ENCODE results near the gene CRY2. TPM values are rescaled to one million over a fixed set of nuclear protein-coding genes. Genes with fewer than 3 reads are reported as not detected.

Gene CRY2
- total RNA-seq, 1 donor from 2014 or later = 74.2 TPM

DNA sequence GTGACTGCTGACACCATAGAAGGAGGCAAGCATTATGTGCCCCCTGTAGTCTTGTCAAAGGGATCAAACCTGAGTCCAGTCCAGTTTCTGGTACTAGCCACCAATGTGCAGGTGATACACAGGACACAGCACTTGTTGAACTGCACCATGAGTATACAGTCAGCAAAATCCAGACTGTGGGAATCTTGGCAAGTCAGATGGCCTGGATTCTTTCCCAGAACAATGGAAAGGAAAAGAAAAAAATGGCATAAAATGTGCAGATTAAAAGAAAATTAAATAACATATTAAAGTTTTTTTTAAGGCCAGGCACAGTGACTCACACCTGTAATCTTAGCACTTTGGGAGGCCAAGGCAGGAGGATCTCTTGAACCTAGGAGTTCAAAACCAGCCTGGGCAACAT, 16.8 kb downstream of the CRY2 start:
- ATAC-seq (no peak), DNase-seq (ENCODE audit: low spot score) (no peak)
- intact Hi-C loops (cut with DNase I) = no loop called here

GRCh38 chr11:45869551-45869950, 22.3 kb downstream of the CRY2 start:
- ATAC-seq (peak; percentile 6), DNase-seq (ENCODE audit: low spot score) (no peak)
- intact Hi-C loops (cut with DNase I) = no loop called here

- intact Hi-C loops (cut with DNase I) = loop anchor here (10.0 kb wide), 1 partner anchor 134 kb away; no protein-coding TSS in a partner anchor
- ATAC-seq (no peak), DNase-seq (ENCODE audit: low spot score) (no peak)
Measured at GRCh38 chr11:45870706-45871105, 23.4 kb downstream of the CRY2 start.

DNA sequence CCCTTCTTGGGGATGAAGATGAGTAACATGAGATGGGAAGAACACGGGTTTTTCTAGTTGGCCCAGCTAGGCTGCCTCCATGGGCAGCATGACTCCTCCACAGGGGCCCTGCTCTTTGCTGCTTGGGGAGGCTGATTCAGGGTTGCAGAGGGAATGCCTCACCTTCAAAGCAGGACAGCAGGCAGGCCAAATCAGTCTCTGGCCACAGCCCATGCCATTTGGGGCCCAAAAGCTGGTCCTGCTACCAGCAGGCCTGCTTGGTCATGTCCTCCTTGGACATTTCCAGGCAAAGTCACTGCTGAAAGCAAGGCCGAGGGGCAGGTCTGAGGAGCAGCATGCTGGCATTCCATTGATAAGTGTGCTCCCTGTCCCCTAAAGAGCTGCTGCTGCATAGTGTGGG, 24.4 kb downstream of the CRY2 start:
- intact Hi-C loops (cut with DNase I) = loop anchor here (10.0 kb wide), 1 partner anchor 133 kb away; no protein-coding TSS in a partner anchor
- DNase-seq (ENCODE audit: low spot score) (no peak), ATAC-seq (no peak)

- peak; percentile 64 for ATAC-seq
- no peak for DNase-seq (ENCODE audit: low spot score)
- intact Hi-C loops (cut with DNase I) = loop anchor here (10.0 kb wide), 1 partner anchor 132 kb away; no protein-coding TSS in a partner anchor
Measured at GRCh38 chr11:45872651-45873356, 25.5 kb downstream of the CRY2 start.

GRCh38 chr11:45876401-45876800, 29.1 kb downstream of the CRY2 start:
- intact Hi-C loops (cut with DNase I) = loop anchor here (10.0 kb wide), 1 partner anchor 128 kb away; no protein-coding TSS in a partner anchor
- ATAC-seq = no peak
- DNase-seq (ENCODE audit: low spot score) = no peak

DNA sequence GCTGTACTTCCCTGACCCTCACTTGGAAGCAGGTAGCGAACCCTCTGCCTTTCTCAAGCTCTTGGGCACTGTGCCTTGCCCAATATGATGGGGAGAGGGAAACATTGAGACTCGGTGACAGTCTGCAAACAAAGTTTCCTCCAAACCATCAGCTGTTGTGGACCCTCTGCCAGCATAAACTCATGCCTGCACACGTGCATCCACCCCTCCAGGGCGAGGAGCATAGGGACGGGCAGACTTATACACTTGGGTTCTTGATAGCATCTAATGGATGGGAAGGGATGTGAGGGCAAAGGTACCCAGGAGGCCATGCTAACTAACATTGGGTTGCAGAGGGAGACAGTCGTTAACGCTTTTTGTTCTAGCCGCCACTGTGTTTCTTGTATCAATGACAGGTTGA, 29.9 kb downstream of the CRY2 start:
- intact Hi-C loops (cut with DNase I) = loop anchor here (10.0 kb wide), 1 partner anchor 128 kb away; no protein-coding TSS in a partner anchor
- DNase-seq (ENCODE audit: low spot score) = no peak
- ATAC-seq = no peak

- DNase-seq (ENCODE audit: low spot score) (no peak), ATAC-seq (no peak)
- intact Hi-C loops (cut with DNase I) = loop anchor here (10.0 kb wide), 1 partner anchor 127 kb away; no protein-coding TSS in a partner anchor
Measured at GRCh38 chr11:45877845-45878244, 30.6 kb downstream of the CRY2 start.

GRCh38 chr11:45879803-45880686, 32.8 kb downstream of the CRY2 start:
- intact Hi-C loops (cut with DNase I) = loop anchor here (10.0 kb wide), 1 partner anchor 125 kb away; no protein-coding TSS in a partner anchor
- DNase-seq (ENCODE audit: low spot score) (no peak), ATAC-seq (no peak)

DNA sequence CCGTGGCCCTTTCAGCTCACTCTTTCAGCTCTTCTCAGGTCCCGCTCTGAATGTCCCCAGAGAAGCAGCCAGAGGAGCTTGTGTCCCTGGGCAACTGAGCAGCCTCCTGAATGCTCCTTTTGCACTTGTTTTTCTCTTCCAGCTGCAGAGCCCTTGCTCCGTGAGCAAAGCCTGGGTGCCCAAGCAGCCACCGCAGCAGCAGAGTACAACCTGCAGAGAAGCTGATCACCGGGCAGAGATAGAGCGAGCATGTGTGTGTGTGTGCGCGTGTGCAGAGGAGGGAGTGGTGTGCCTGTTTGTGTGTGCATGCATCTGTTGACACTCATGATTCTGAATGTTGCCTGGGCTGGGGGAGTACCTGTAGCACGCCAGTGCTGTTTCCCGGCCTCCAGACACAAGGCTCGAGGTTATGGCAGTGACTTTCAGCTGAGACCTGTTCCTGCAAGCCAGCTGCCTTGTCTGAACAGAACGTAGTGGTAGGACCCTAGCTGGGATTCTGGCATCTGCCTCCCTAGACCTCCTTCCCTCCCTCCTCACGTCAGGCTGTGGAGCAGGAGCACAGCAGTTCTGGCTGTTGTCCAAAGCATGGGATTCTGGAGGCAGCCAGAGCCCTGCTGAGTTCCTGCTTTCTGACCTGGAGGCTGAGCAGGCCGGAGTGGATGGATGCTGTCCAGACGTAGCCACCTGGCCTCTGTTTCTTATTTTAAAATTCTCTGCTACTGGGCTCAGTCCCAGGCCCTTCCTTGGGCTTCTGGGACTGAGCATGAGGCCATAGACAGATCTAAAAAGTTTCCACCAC, 33.7 kb downstream of the CRY2 start:
- intact Hi-C loops (cut with DNase I) = no loop called here
- DNase-seq (ENCODE audit: low spot score) (no peak), ATAC-seq (no peak)

- DNase-seq (ENCODE audit: low spot score) (no peak), ATAC-seq (no peak)
- intact Hi-C loops (cut with DNase I) = no loop called here
Measured at GRCh38 chr11:45881708-45882368, 34.6 kb downstream of the CRY2 start.

- intact Hi-C loops (cut with DNase I) = no loop called here
- ATAC-seq = no peak
Measured at GRCh38 chr11:45884596-45885185, 37.4 kb downstream of the CRY2 start.

DNA sequence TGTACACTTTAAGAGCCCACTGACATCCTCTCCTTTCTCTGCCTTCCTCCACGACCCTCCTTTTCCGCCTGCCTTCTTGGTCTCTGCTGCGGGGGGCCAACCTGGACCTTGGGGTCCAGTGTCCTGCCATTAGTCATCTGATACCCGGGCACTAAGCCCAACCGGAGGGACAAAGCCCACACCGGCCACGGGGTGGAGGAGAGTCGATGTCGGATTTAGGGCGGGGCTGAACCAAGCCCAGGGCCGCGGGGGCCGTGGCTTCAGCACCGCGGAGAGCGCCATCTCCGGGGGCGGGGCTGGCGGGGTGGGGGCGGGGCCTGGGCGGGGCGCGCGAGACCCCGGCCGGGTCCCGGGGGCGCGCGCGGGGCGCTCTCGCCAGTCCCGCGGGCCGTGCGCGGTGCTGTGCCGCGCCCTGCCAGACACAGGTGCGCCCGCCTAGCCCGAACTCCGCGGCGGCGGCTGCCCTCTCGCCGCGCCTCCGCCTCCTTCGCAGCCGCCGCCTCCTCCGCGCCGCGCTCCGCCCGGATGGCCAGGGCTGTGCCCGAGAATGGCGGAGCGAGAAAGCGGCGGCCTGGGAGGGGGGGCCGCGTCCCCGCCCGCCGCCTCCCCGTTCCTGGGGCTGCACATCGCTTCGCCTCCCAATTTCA, 38.1 kb downstream of the CRY2 start, which contains the start of gene MAPK8IP1:
Gene MAPK8IP1, plus strand, starts transcription at position 378 of the 647 bp plus-strand sequence. Its CDS starts 170 bp downstream, at position 548.
- DNase-seq (ENCODE audit: low spot score) (peak; percentile 76), ATAC-seq (peak; percentile 59)
- intact Hi-C loops (cut with DNase I) = no loop called here

More at GRCh38 chr11:45884596-45885185, 37.4 kb downstream of the CRY2 start:
- no peak for DNase-seq (ENCODE audit: low spot score)

DNA sequence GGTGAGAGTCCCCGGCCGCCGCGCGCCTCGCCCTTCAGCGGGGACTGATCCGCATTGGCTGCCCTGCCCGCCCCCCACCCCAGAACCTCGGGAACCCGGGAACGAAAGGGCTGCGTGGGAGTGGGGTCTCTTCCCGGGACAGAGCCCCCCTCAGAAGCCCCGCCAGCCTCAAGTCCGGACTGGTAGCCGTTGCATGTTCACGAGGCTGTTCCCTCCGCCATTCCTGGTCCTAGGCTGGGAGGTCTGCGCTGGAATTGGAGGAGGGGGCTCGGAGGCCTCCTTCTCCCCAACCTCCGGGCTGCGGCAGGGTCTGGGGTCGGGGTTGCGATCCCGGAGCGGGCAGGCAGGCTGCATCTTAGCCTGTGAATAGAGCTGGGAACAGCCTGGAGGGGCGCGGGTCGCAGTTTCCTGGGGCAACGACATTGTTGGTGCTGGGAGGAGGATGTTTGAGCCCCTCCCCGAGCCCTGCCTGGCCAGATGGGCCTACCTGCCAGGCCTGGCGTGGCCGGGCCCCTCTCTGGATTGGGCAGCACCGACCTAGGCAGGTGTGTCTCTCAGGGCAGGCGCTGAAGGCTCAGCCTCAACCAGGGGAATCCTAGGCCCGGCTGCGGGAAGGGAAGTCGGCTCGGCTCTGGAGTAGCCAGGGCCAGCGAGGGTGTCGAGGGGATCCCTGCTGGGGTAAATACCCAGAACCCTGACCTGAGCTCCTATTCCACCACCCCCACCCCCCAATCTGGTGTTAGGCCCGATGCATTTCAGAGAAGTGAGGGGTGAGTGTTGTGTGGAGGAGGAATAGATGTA, 38.8 kb downstream of the CRY2 start:
- intact Hi-C loops (cut with DNase I) = no loop called here
- no peak for DNase-seq (ENCODE audit: low spot score)
- no peak for ATAC-seq

- ATAC-seq (no peak), DNase-seq (ENCODE audit: low spot score) (no peak)
- intact Hi-C loops (cut with DNase I) = no loop called here
Measured at GRCh38 chr11:45886816-45887520, 39.7 kb downstream of the CRY2 start.

GRCh38 chr11:45887587-45887986, 40.3 kb downstream of the CRY2 start:
- DNase-seq (ENCODE audit: low spot score) (no peak), ATAC-seq (peak; percentile 63)
- intact Hi-C loops (cut with DNase I) = no loop called here

Data from sciatic nerve (tissue), 2 donors.